HG02938 (cell line): Measurements from ENCODE around the gene STK32B.
"Not testable (repeated sequence)": the region's sequence is repeated elsewhere in the genome, so short reads cannot be mapped to it uniquely, and the experiment has no call there.

Experiments
- ATAC-seq: cut with Tn5 transposase; IDR thresholded peaks from one replicate; pipeline ENCODE4 v1.9.1; 2021; ENCODE audit warnings: mild to moderate bottlenecking, moderate library complexity; ENCODE audit not compliant: unreplicated experiment

The STK32B gene

GRCh38 chr4:5249727-5250126, 198.4 kb downstream of the STK32B start:
- ATAC-seq: no peak

GRCh38 chr4:5250536-5250935, 199.3 kb downstream of the STK32B start:
- not testable (repeated sequence) for ATAC-seq

GRCh38 chr4:5256421-5256820, 205.1 kb downstream of the STK32B start:
- ATAC-seq: no peak

GRCh38 chr4:5257086-5257485, 205.8 kb downstream of the STK32B start:
- no peak for ATAC-seq

- ATAC-seq: no peak
These were observed 208.2 kb downstream of the STK32B start for GRCh38 chr4:5259471-5259870.

GRCh38 chr4:5260121-5260520, 208.8 kb downstream of the STK32B start:
- ATAC-seq: no peak

- no peak for ATAC-seq
These were observed 210.6 kb downstream of the STK32B start for GRCh38 chr4:5261866-5262265.

- ATAC-seq: no peak
These were observed 215.7 kb downstream of the STK32B start for GRCh38 chr4:5266991-5267390.

- ATAC-seq: no peak
These were observed 216.1 kb downstream of the STK32B start for GRCh38 chr4:5267408-5267807.

- ATAC-seq: no peak
These were observed 225.3 kb downstream of the STK32B start for GRCh38 chr4:5276475-5277075.

- ATAC-seq: no peak
These were observed 225.8 kb downstream of the STK32B start for GRCh38 chr4:5277079-5277478.

GRCh38 chr4:5278213-5278612, 226.9 kb downstream of the STK32B start:
- ATAC-seq: no peak

GRCh38 chr4:5280069-5280468, 228.8 kb downstream of the STK32B start:
- not testable (repeated sequence) for ATAC-seq

- ATAC-seq: no peak
These were observed 229.5 kb downstream of the STK32B start for GRCh38 chr4:5280828-5281227.

GRCh38 chr4:5283837-5284236, 232.6 kb downstream of the STK32B start:
- ATAC-seq: no peak

GRCh38 chr4:5284517-5284916, 233.2 kb downstream of the STK32B start:
- no peak for ATAC-seq

GRCh38 chr4:5292101-5292500, 240.8 kb downstream of the STK32B start:
- no peak for ATAC-seq

GRCh38 chr4:5298000-5298787, 246.9 kb downstream of the STK32B start:
- ATAC-seq: not testable (repeated sequence)

GRCh38 chr4:5300283-5300682, 249.0 kb downstream of the STK32B start:
- no peak for ATAC-seq

GRCh38 chr4:5307928-5308327, 256.6 kb downstream of the STK32B start:
- ATAC-seq: no peak

- ATAC-seq: no peak
These were observed 271.0 kb downstream of the STK32B start for GRCh38 chr4:5322321-5322720.

- ATAC-seq: no peak
These were observed 279.2 kb downstream of the STK32B start for GRCh38 chr4:5330339-5330989.
